GM12891 (cell line): ENCODE data around the gene GCGR.

Source experiments
- POLR2A ChIP-seq: IDR thresholded peaks from 2 replicates; pipeline ENCODE4 v1.6.1; 2011; ENCODE audit warnings: low read depth, low read length, control low read depth
- TAF1 ChIP-seq: IDR thresholded peaks from 2 replicates; pipeline ENCODE4 v1.6.1; 2011; ENCODE audit warnings: low read depth, low read length, control low read depth

- TF ChIP-seq TAF1: no peak
- TF ChIP-seq POLR2A: no peak
Measured at GRCh38 chr17:81821603-81822311, 17.8 kb downstream of the GCGR start.
